Glutamatergic neuron (in vitro differentiated cells): ENCODE measurements around the gene TICAM2. TPM values are rescaled to one million over a fixed set of nuclear protein-coding genes. Genes with fewer than 3 reads are reported as not detected.

Experiments used
- DNase-seq: peaks from one replicate; pipeline ENCODE4 v3.0.0; 2022
- H3K27ac Mint-ChIP-seq: one replicate; pipeline ENCODE4 v1.8.0; 2020; ENCODE audit warnings: mild to moderate bottlenecking, mixed read lengths, inconsistent platforms; ENCODE audit not compliant: unreplicated experiment
- H3K27me3 Mint-ChIP-seq: one replicate; pipeline ENCODE4 v1.8.0; 2020; ENCODE audit warnings: mild to moderate bottlenecking, moderate library complexity, mixed read lengths, inconsistent platforms; ENCODE audit not compliant: unreplicated experiment
- H3K36me3 Mint-ChIP-seq: one replicate; pipeline ENCODE4 v1.8.0; 2020; ENCODE audit warnings: mild to moderate bottlenecking, mixed read lengths, inconsistent platforms; ENCODE audit not compliant: unreplicated experiment
- H3K4me1 Mint-ChIP-seq: one replicate; pipeline ENCODE4 v1.8.0; 2020; ENCODE audit warnings: mild to moderate bottlenecking, low read depth, mixed read lengths, inconsistent platforms; ENCODE audit not compliant: unreplicated experiment
- H3K4me3 Mint-ChIP-seq: one replicate; pipeline ENCODE4 v1.8.0; 2020; ENCODE audit warnings: mild to moderate bottlenecking, mixed read lengths, inconsistent platforms; ENCODE audit not compliant: unreplicated experiment
- H3K9me3 Mint-ChIP-seq: one replicate; pipeline ENCODE4 v1.8.0; 2020; ENCODE audit warnings: mild to moderate bottlenecking, moderate library complexity, mixed read lengths, inconsistent platforms; ENCODE audit not compliant: unreplicated experiment
- total RNA-seq: library from RNA; stranded (reverse); fragmentation: NEBNext Ultra II Directional; extraction: Animal tissue kit (Norgen Biotek cat#: 25700); gene quantifications from one replicate; pipeline ENCODE4 v1.2.1, GENCODE V29; 2021; ENCODE audit not compliant: unreplicated experiment
- TF ChIP-seq, protein P1 (sequence below): fragments of 200-600 bp; sonication (generic); IDR thresholded peaks from one replicate; pipeline ENCODE4 v1.5.0; 2021; ENCODE audit not compliant: partially characterized antibody, unreplicated experiment

Gene TICAM2
- total RNA-seq, 1 donor from 2014 or later, result 0.42 TPM

DNA sequence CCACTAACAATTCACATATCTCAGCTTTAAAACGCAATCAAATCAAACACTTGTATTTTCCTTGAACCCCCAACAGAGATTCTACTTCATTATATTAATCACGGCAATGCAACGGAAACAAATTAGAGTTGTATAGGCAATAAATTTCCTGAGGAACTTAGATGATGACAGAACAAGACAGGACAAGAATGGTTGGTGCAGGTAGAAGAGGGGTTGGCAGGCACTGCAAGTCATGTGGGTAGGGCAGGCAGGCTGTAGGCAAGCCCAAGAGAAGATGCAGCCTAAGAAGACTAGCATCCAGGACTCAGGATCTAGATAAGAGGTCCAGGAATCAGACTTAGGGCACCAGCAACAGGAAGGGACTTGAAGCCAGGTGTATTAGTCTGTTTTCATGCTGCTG lies 41.1 kb downstream of the TICAM2 start:
- no peaks in the 10 kb centered on the region for H3K9me3 Mint-ChIP-seq

DNA sequence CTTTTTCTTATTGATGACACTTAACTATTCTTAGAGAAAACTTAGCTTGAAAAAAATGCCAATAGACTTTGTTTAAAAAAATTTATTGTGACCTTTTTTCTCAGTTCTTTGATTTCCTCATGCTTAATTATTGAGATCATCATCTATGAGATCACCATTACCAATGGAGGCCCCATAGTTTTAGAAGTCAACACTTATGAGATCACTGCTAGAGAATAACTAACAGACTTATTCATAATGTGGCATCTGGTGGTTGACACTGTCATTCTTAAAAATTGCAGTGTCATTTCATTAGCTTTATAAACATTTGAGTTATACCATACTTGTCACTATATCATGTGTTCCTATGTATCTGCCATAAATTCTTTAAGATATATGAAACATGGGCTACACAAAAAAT lies 42.8 kb downstream of the TICAM2 start:
- H3K27ac Mint-ChIP-seq, result no peak overlapping the region
- DNase-seq, result no peak

More for the DNA sequence above, 41.1 kb downstream of the TICAM2 start:
- peaks cover 2% of the 10 kb centered on the region for H3K27me3 Mint-ChIP-seq
- TF ChIP-seq, protein P1, sequence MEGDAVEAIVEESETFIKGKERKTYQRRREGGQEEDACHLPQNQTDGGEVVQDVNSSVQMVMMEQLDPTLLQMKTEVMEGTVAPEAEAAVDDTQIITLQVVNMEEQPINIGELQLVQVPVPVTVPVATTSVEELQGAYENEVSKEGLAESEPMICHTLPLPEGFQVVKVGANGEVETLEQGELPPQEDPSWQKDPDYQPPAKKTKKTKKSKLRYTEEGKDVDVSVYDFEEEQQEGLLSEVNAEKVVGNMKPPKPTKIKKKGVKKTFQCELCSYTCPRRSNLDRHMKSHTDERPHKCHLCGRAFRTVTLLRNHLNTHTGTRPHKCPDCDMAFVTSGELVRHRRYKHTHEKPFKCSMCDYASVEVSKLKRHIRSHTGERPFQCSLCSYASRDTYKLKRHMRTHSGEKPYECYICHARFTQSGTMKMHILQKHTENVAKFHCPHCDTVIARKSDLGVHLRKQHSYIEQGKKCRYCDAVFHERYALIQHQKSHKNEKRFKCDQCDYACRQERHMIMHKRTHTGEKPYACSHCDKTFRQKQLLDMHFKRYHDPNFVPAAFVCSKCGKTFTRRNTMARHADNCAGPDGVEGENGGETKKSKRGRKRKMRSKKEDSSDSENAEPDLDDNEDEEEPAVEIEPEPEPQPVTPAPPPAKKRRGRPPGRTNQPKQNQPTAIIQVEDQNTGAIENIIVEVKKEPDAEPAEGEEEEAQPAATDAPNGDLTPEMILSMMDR, result no peak
- no peak overlapping the region for H3K27ac Mint-ChIP-seq
- H3K4me1 Mint-ChIP-seq, result no peaks in the 10 kb centered on the region
- DNase-seq, result no peak
- H3K4me3 Mint-ChIP-seq, result no peak overlapping the region
- peaks cover 5% of the 10 kb centered on the region for H3K36me3 Mint-ChIP-seq

DNA sequence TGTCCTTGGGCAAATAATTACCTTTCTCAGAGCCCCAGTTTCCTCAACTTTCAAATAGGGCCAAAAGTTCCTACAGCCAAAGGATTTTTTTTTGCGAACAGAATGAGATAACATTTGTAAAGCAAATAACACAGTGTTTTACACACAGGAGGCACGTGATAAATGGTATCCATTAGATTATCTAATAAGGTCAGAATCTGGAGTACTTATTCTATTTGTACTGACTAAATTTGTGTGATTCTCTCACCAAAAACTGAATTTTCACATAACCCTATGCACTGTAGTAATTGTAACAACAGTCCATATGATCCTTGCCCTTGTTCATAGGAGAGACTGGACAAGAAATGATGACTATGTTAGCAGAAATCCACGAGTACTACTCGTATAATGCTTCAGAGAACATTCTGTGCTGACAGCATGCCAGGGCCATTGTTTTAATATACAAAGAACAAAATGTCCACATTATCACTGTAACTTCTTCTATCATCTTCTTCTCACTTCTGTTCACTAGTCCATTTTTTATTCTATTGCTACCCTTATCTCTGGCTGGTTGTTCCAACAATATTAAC lies 43.8 kb downstream of the TICAM2 start:
- Mint-ChIP-seq H3K27ac (no peak overlapping the region), H3K4me1 (no peaks in the 10 kb centered on the region), H3K4me3 (no peak overlapping the region), H3K9me3 (no peaks in the 10 kb centered on the region), H3K36me3 (peaks cover 5% of the 10 kb centered on the region), H3K27me3 (peaks cover 2% of the 10 kb centered on the region)
- TF ChIP-seq, protein P1, result no peak
- DNase-seq, result no peak

More for the DNA sequence above, 42.8 kb downstream of the TICAM2 start:
- Mint-ChIP-seq H3K36me3 (peaks cover 5% of the 10 kb centered on the region), H3K9me3 (no peaks in the 10 kb centered on the region), H3K27me3 (peaks cover 2% of the 10 kb centered on the region), H3K4me3 (no peak overlapping the region), H3K4me1 (no peaks in the 10 kb centered on the region)
- TF ChIP-seq, protein P1, result no peak

DNA sequence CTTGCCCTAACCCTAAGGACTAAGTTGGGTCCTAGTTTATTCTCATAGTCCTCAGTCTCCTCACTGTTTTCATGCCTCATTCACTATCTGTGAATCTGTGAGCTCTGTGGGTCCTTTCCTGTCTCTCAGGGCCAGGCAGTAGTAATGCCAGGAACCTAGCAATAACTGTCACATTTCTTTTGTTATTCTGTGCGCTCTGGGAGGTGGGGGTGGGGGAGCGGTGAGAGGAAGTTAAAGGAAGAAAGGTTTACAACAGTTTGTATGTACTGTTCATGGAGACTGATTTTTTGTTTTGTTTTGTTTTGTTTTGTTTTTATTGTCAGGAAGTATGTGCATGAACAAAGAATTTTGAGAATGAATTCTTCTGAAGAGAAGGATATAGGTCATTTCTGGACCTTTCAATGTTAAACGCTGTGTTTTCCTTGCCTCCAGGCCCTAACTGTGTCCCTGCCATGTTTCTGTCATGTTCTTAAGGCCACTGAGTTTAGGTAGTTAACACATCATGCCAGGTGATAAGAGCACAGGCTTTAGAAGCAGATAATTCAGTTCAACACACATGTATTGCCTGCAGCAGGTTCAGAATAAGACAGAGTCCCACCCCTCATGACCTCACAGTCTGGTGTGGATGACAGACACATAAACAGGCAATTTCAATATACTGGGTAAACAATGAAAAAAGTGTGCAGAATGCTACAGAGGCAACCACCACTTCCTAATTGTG lies 44.5 kb downstream of the TICAM2 start:
- TF ChIP-seq, protein P1, result no peak
- H3K36me3 Mint-ChIP-seq, result peaks cover 5% of the 10 kb centered on the region
- DNase-seq, result no peak
- H3K4me1 Mint-ChIP-seq, result no peaks in the 10 kb centered on the region
- peaks cover 2% of the 10 kb centered on the region for H3K27me3 Mint-ChIP-seq
- H3K27ac Mint-ChIP-seq, result no peak overlapping the region
- no peaks in the 10 kb centered on the region for H3K9me3 Mint-ChIP-seq
- no peak overlapping the region for H3K4me3 Mint-ChIP-seq

DNA sequence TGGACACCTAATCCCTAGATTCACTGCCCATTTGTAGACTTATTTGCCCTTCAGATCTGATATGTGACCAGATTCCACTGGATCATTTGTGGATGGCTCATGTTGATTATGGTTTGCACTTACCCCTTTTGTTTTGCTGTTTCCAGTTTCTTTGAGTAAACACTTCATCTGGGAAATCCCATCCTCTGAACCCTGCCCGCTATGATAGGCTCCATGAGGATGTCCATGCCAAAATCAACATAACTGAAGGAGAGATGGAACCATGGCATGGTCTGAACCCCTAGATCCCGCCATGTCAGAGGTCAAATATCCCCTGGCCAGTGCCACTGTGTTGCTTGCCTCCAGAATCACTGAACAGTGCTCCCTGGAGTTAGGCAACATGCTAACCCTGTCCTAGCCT lies 46.0 kb downstream of the TICAM2 start:
- H3K27ac Mint-ChIP-seq, result no peak overlapping the region
- no peak for DNase-seq
- no peaks in the 10 kb centered on the region for H3K9me3 Mint-ChIP-seq
- H3K4me1 Mint-ChIP-seq, result no peaks in the 10 kb centered on the region
- H3K36me3 Mint-ChIP-seq, result peaks cover 3% of the 10 kb centered on the region
- H3K27me3 Mint-ChIP-seq, result peaks cover 5% of the 10 kb centered on the region
- H3K4me3 Mint-ChIP-seq, result no peak overlapping the region
- TF ChIP-seq, protein P1, result no peak
